Ishikawa (cell line): ENCODE results near the gene TMEM120B.

Source experiments
- CREB1 ChIP-seq: IDR thresholded peaks from 2 replicates; pipeline ENCODE4 v1.6.1; 2012; ENCODE audit warnings: low read depth
- EP300 ChIP-seq: IDR thresholded peaks from 2 replicates; pipeline ENCODE4 v1.6.1; 2012; ENCODE audit warnings: borderline replicate concordance
- FOXM1 ChIP-seq: IDR thresholded peaks from 2 replicates; pipeline ENCODE4 v1.6.1; 2012; ENCODE audit warnings: low read depth, borderline replicate concordance
- MAX ChIP-seq: IDR thresholded peaks from 2 replicates; pipeline ENCODE4 v1.6.1; 2012
- REST ChIP-seq: IDR thresholded peaks from 2 replicates; pipeline ENCODE4 v1.6.1; 2012; ENCODE audit warnings: low read depth, mild to moderate bottlenecking
- TAF1 ChIP-seq: IDR thresholded peaks from 2 replicates; pipeline ENCODE4 v1.6.1; 2012; ENCODE audit warnings: low read depth, mild to moderate bottlenecking
- TEAD4 ChIP-seq: IDR thresholded peaks from 2 replicates; pipeline ENCODE4 v1.6.1; 2012
- YY1 ChIP-seq: IDR thresholded peaks from 2 replicates; pipeline ENCODE4 v1.6.1; 2012; ENCODE audit warnings: low read depth

- TF ChIP-seq TAF1: no peak
- TF ChIP-seq YY1: no peak
- TF ChIP-seq MAX: no peak
- no peak for TF ChIP-seq FOXM1
- TF ChIP-seq EP300: no peak
- no peak for TF ChIP-seq CREB1
- TF ChIP-seq TEAD4: no peak
- TF ChIP-seq REST: no peak
Observed at GRCh38 chr12:121715862-121716435, 3.4 kb downstream of the TMEM120B start.
